Cardiac muscle cell (in vitro differentiated cells and primary cell): ENCODE measurements around the gene TFCP2L1. TPM values are rescaled to one million over a fixed set of nuclear protein-coding genes. Genes with fewer than 3 reads are reported as not detected.

Experiments
- DNase-seq, 2 donors: peaks; one replicate each; pipeline versions ENCODE4 v3.0.0 to v3.0.0-alpha.2; 2010 to 2017; ENCODE audit warnings: low read depth in 1 of 2, low spot score in 1 of 2
- H3K27ac ChIP-seq: fragments of 200-600 bp; sonication (generic); 2 replicates; pipeline ENCODE4 v1.5.1; 2016
- H3K27me3 ChIP-seq: fragments of 200-600 bp; sonication (generic); 2 replicates; pipeline ENCODE4 v1.6.0; 2016; ENCODE audit warnings: control low read depth
- H3K36me3 ChIP-seq: fragments of 200-600 bp; sonication (generic); 2 replicates; pipeline ENCODE4 v1.5.1; 2016; ENCODE audit warnings: control low read depth
- H3K4me1 ChIP-seq: fragments of 200-600 bp; sonication (generic); 2 replicates; pipeline ENCODE4 v1.8.1; 2017; ENCODE audit warnings: low read depth, mild to moderate bottlenecking, mixed run types
- H3K4me3 ChIP-seq: fragments of 200-600 bp; sonication (generic); 2 replicates; pipeline ENCODE4 v1.5.1; 2016; ENCODE audit warnings: mild to moderate bottlenecking
- H3K9me3 ChIP-seq: fragments of 200-600 bp; sonication (generic); 2 replicates; pipeline ENCODE4 v1.5.1; 2017; ENCODE audit warnings: low read depth, mild to moderate bottlenecking, control low read depth
- CTCF ChIP-seq: IDR thresholded peaks from 2 replicates; pipeline ENCODE4 v1.5.1; 2012; ENCODE audit warnings: low read depth, mild to moderate bottlenecking, low read length
- polyA plus RNA-seq: library from polyadenylated mRNA; unstranded; fragments of >200 nt; fragmentation: Nextera tagmentation; extraction: Ambion mirVana; gene quantifications from 2 replicates; pipeline ENCODE4 v1.2.1, GENCODE V29; 2016
- total RNA-seq: library from RNA; depleted of rRNA; stranded (reverse); fragments of >200 nt; gene quantifications from 2 replicates; pipeline ENCODE4 v1.2.3, GENCODE V29; 2016

Gene TFCP2L1
- total and polyA plus RNA-seq, 2 experiments from 2014 or later: 0.31 TPM; not detected in 1

GRCh38 chr2:121281694-121282093, 3.3 kb downstream of the TFCP2L1 start:
- Histone ChIP-seq H3K4me3 (no peak overlapping the region), H3K9me3 (no peaks in the 10 kb centered on the region), H3K36me3 (no peaks in the 10 kb centered on the region), H3K4me1 (no peaks in the 10 kb centered on the region), H3K27me3 (peaks cover 72% of the 10 kb centered on the region), H3K27ac (no peak overlapping the region)
- no peak for TF ChIP-seq CTCF
- DNase-seq: no peak

- no peak for DNase-seq
- no peaks in the 10 kb centered on the region for H3K36me3 ChIP-seq
- H3K27me3 ChIP-seq: peaks cover 66% of the 10 kb centered on the region
- no peaks in the 10 kb centered on the region for H3K4me1 ChIP-seq
- H3K9me3 ChIP-seq: no peaks in the 10 kb centered on the region
- H3K27ac ChIP-seq: no peak overlapping the region
- H3K4me3 ChIP-seq: no peak overlapping the region
- no peak for TF ChIP-seq CTCF
Measured at GRCh38 chr2:121281107-121281506, 3.9 kb downstream of the TFCP2L1 start.

GRCh38 chr2:121279476-121280220, 5.4 kb downstream of the TFCP2L1 start:
- peaks cover 52% of the 10 kb centered on the region for H3K27me3 ChIP-seq
- no peak for TF ChIP-seq CTCF
- no peaks in the 10 kb centered on the region for H3K4me1 ChIP-seq
- no peaks in the 10 kb centered on the region for H3K9me3 ChIP-seq
- no peaks in the 10 kb centered on the region for H3K36me3 ChIP-seq
- H3K27ac ChIP-seq: no peak overlapping the region
- no peak for DNase-seq
- no peak overlapping the region for H3K4me3 ChIP-seq

GRCh38 chr2:121276341-121276740, 8.7 kb downstream of the TFCP2L1 start:
- no peak for TF ChIP-seq CTCF
- no peak for DNase-seq
- Histone ChIP-seq H3K27me3 (peaks cover 19% of the 10 kb centered on the region), H3K4me1 (no peaks in the 10 kb centered on the region), H3K36me3 (no peaks in the 10 kb centered on the region), H3K9me3 (no peaks in the 10 kb centered on the region), H3K4me3 (no peak overlapping the region), H3K27ac (no peak overlapping the region)

GRCh38 chr2:121273116-121273515, 11.9 kb downstream of the TFCP2L1 start:
- Histone ChIP-seq H3K4me1 (no peaks in the 10 kb centered on the region), H3K9me3 (no peaks in the 10 kb centered on the region), H3K4me3 (no peak overlapping the region), H3K36me3 (no peaks in the 10 kb centered on the region), H3K27ac (no peak overlapping the region), H3K27me3 (no peaks in the 10 kb centered on the region)
- DNase-seq: no peak
- TF ChIP-seq CTCF: no peak
